HuH-7.5 (cell line): ENCODE data around the gene THADA.
"Not testable (repeated sequence)": the region's sequence is repeated elsewhere in the genome, so short reads cannot be mapped to it uniquely, and the experiment has no call there.

Experiments used
- DNase-seq: peaks from one replicate; pipeline ENCODE4 v3.0.0; 2011; ENCODE audit warnings: low spot score

The THADA gene

GRCh38 chr2:43461453-43462073 lies 134.3 kb downstream of the THADA start:
- no peak for DNase-seq

- no peak for DNase-seq
Observed at GRCh38 chr2:43460611-43461365, 135.1 kb downstream of the THADA start.

DNA sequence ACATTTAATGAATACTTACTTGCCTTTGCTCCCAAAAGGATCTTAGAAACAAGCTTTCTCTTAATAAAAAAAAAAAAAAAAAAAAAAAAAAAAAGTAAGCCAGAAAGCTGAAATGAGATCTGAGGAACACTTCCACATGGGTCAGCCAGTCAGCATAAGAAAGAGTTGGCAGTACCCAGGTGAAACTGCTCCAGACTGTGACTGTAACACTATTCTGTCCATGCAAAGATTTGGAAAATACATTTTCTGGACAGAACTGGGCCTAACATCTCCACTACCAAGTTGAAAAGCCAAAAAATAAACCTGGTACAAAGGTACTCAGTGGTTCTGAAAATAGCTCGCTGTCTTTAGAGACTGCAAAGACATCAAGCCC lies 135.7 kb downstream of the THADA start:
- no peak for DNase-seq

DNA sequence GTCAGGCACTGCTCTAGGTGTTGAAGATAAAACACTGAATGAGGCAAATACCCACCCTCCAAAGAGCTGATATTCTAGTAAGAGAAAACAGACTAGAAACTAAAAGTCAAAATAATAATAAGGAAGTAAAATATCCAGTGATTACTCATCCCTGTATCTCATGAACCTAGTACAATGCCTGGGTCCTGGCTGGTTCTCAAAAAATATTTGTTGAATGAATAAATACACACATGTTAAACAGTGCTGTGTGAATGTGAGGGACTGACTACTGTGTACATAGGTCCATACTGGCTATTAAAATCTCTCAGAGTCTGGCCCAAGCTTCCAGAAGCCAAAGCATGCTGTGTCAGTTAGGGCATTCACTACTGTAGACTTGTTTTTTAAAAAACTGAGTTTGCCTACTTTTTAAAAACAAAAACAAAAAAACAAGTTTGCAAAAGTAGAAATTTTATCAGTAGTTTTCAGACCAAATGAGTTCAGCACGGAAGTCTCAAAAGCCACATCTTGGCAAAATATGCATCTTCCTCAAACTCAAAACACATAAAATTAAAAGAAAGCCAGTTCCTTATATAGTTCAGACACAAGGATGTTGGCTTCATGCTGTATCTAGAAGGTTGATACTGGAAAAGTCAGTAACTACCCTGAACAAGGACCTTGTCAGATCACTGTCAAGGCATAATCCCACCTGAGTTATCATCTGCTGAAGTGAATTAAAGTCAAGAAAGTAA lies 136.2 kb downstream of the THADA start:
- no peak for DNase-seq

DNA sequence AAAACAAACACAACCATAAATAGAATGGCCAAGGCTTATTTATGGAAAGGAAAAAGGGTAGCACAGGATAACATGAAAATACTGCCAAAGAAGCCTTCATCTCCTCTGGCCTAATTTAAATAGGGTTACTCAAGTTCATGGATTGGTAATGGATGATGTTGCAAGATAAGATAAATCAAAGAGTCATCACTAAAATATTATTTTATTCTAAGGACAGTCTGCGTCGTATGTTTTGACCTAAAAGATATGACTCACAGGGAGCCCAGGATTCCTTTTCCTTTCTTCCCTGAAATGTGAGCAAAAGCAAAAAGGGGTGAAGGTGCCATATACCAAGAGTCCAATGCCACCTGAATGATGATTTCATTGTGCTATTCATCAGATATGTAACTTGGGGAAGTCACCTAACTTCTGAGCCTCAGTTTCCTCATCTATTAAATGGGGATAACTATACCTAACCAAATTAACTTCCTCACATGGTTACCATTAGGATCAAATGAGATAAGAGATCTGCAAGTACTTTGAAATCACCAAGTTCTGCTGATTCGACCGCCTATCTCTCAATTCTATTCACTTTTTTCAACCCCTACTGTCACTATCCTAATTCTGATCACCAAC lies 137.7 kb downstream of the THADA start:
- no peak for DNase-seq

GRCh38 chr2:43455731-43456642 lies 139.9 kb downstream of the THADA start:
- DNase-seq = no peak

DNA sequence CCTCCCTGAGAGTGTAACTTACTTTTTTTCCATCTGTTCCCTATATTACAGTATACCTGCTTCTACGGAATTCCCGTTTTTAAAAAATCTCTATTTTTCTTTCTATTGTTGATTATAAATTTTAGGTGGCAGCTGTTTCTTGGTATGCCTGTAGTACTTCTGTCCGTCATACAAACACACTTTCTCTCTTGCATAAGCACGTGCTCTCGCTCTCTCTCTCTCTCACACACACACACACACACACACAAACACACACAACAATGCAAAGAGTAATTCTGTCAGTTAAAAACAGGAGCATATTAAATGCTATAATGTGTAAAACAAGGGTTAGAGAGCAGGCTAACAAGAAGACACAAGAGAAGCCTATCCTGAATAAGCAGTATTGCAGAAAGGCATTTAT lies 140.5 kb downstream of the THADA start:
- no peak for DNase-seq

DNA sequence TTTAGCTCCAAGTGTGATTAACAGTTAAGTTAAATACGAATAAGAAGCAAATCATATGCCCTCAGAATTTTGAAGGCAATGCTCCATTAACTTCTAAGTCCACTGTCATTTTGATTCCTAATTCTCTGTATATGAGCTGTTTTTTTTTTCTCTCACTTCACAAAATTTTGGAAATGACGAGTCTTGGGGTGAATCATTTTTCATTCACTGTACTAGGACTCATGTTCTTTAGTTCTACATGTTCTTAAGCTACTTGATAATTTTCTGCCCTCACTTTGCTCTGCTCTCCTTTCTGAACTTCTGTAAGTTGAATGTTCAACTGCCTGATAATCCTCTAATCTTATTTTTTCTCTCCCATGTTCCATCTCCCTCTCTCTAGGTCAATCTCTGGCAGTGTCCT lies 141.0 kb downstream of the THADA start:
- no peak for DNase-seq

- no peak for DNase-seq
Observed at GRCh38 chr2:43453179-43454170, 142.4 kb downstream of the THADA start.

- no peak for DNase-seq
Observed at GRCh38 chr2:43452318-43452731, 143.5 kb downstream of the THADA start.

GRCh38 chr2:43450617-43451016 lies 145.2 kb downstream of the THADA start:
- no peak for DNase-seq

- DNase-seq = no peak
Observed at GRCh38 chr2:43448822-43449110, 147.1 kb downstream of the THADA start.

GRCh38 chr2:43448011-43448821 lies 147.6 kb downstream of the THADA start:
- no peak for DNase-seq

GRCh38 chr2:43446755-43447154 lies 149.1 kb downstream of the THADA start:
- not testable (repeated sequence) for DNase-seq

GRCh38 chr2:43445781-43446180 lies 150.1 kb downstream of the THADA start:
- no peak for DNase-seq

GRCh38 chr2:43444989-43445645 lies 150.7 kb downstream of the THADA start:
- no peak for DNase-seq

DNA sequence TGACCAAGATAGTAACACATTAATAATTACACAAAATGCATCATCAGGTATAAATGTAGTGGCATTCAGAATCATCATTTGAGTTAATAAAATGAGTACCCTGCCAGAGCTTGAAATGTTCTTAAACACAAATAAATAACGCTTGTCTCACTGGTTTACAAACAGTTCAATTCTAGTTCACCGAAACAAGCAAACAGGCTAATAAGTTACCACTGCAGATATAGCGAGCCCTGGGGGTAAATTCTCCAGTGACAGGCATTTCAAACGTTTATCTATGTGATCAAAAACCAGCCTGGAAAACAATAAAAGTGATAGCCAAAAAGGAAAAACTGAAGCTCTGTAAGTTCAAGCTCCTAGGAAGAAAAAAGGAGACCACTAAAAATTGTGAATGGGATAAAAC lies 152.6 kb downstream of the THADA start:
- DNase-seq = no peak

DNA sequence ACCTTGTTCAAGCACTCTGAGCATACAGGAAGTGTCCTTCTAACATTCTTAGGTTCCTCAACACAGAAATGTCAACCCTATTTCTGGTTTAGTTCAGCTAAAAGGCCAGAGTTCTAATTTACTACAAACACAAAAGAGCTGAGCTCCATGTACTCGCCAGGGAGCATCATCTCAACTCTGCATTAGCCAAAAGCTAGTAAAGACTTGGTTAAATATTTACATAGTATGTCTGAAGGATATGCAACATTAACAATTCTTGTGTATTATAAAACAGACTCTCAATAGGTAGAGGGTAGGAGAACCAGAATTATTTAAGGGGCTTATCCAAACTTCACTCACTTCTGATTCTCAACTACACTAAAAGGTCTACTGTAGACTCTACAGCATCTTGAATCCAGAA lies 154.6 kb downstream of the THADA start:
- no peak for DNase-seq
